Left renal cortex interstitium (tissue), 4 donors: ENCODE measurements around the gene GAL3ST2. TPM values are rescaled to one million over a fixed set of nuclear protein-coding genes. Genes with fewer than 3 reads are reported as not detected.
"Not testable (repeated sequence)": the region's sequence is repeated elsewhere in the genome, so short reads cannot be mapped to it uniquely, and the experiment has no call there.

Experiments
- DNase-seq, 4 donors: peaks; one replicate each; pipeline ENCODE4 v3.0.0-alpha.2; 2013; ENCODE audit warnings: low read depth in 4 of 4, low spot score in 2 of 4, missing footprints in 1 of 4
- polyA plus RNA-seq, 4 donors: library from polyadenylated mRNA; unstranded; fragments of 120-200 nt; gene quantifications; one replicate each; pipeline ENCODE4 v1.2.1, GENCODE V29; 2013; ENCODE audit not compliant: insufficient read length in 4 of 4

The GAL3ST2 gene
- polyA plus RNA-seq, 4 donors: 0.13 to 0.83 (median 0.45) TPM

DNA sequence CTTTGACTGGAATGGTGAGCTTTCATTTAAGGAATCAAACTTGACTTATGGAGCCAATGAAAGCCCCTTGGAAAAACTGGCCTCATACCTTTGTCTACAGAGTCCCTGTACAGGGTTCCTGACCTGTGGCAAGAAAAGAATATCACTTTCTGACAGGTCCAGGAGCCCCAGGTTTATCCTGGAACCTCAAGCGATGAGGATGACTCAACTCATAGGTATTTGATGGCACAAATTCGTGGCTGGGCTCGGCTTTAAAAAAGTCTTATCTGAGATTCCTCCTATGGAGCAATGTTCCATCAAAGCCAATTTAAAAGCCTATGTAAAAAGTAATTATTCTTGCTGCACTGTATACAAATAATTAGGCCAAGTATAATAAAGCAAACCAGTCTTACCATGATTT, 14.8 kb downstream of the GAL3ST2 start:
- DNase-seq: not testable (repeated sequence)

DNA sequence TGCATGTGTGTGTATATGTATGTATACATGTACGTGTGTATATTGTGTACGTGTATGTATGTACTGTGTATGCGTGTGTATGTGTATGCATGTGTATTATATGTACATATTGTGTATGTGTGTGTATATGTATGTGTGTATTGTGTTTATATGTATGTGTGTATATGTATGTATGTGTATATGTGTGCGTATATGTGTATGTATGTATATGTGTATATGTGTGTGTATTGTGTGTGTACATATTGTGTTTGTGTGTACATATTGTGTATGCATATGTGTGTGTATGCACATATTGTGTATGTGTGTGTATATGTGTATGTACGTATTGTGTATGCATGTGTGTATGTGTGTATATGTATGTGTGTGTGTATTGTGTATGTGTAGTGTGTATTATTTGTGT, 16.8 kb downstream of the GAL3ST2 start:
- DNase-seq: no peak

DNA sequence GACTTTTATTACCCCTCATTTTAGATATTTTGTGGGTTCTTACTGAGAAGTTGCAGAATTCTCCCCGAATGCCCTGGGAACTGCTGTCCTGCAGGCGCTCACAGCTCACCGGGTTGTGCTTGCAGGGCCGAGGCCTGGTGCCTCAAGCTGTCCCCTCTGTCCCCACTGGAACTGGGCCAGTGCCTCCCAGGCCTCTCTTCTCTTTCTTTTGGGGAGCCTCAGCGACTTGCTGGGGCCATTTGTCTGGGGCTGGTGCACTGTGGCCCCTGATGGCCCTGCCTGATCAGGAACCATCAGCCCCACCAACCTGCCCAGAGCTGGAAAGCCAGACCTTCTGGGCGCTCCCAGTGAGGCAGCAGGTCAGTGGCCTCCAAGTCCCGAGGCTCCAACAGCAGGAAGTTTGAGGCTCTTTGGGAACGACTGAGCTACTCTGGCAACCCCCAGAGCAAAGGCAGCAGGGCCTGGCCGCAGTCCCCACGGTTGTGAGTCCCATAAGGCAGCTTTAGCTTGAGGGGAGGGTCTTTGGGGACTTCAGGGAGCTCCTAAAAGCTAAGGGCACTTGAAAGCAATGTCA, 17.7 kb downstream of the GAL3ST2 start:
- no peak for DNase-seq

DNA sequence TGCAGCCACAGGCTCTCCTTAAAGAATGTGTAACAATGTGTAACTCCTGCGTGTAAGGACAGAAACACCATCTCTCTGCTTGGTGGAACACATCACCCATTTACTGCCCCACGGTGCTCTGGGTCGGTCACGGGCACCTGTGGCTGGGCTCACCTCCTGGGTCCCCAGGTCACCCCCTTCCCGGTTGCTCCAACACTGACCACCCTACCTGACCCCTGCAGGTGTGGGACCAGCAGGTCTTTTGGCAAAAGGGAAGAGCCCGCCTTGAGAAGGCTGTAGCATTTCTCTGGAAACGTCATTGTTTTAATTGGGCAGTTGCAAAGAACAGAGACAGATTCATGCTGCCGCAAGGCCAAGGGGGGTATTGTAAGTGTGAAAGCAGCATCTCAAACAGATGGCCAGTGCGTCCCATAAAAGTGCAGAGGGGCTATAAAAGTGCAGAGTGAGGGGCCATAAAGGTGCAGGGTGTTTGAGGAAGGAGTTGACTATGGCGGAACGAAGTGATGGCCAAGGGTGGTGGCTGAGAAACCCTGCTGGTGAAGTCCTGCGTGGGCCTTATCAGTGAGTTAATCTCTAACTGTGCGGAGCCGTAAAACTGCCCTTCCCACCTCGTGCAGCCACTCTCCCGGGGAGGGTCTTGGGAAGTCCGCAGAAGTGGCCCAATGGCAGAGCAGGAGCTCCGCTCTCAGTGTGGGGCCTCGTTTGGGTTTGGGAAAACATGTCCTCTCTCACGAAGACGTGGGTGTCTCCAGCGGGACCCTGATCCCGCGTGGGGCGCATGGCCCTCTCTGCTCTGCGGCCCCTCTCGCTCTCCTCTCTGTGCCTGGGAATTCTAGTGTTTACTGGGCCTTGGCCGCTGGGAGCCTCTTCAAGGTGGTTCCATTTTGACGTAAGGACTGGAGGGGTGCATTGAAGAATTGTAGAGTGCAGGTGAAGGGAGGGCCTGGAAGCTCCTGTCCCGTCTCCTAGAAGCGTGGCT, 18.7 kb downstream of the GAL3ST2 start:
- no peak for DNase-seq

DNA sequence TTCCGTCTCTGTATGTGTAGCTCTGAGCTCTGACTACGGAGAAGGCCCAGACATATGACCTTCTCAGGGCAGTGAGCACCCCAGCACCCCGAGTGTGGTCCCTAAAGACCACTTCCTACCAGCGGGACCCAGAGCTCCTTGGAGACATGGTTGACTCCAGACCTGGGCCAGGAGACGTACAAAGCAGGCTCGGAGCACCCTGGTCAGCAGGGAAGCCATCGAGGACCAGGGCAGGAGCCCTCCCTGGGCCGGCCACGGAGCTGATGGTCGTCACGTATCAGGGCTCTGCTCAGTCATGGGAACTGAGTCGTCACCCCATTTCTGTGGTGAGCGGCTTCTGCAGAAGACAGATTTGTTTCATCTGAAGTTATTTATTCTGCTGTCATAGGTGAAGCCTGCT, 19.6 kb downstream of the GAL3ST2 start:
- no peak for DNase-seq

DNA sequence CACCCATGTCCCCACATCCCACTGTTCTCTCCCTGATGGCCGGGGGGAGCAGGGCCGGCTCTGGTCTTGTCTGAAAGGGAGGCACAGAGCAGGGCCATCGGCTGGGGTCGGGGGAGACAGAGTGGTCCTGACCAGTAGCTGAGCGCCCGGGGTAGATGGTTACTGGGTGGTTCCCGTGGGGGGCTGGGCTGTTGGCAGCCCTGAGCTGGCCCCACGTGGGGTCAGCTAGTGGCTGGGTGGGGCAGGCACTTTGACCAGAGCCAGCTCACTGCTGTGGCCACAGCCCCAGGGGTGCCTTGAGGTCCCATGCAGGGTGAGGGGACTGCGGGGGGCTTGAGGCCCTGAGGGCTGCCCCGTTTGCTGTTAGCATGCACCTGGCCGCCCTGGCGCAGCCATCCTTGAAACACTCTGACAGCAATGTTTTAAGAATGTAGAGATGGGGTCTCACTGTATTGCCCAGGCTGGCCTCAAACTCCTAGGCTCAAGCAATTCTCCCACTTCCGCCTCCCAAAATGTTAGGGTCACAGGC, 20.1 kb downstream of the GAL3ST2 start:
- DNase-seq: no peak

DNA sequence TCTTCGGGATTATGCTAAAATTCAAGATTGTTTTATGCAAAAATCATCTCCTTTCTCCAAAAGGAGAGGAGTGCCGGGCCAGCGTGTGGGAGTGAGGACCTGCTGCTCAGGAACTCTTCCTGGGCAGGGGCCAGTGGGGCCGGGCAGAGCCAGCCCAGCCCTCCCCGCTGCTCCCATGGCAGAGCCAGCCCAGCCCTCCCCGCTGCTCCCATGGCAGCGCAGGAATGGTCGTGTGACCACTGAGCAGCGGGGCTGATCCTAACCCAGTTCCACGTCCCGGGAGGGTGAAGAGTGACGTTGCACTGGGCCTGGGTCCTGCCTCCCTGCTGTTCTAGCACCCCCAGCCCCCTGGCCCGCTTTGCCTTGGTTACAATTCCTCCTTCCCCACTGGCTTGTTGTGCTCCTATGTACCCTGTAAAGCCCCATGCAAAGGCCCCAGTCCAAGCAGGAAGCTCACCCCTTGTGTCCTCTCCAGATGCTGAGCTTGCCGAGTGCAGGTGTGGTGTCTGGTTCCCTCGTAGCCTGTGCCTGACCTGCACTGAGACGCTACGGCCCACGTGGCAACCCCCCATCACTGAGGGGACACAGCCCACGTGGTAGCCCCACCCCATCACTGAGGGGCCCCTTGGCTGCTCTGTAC, 20.9 kb downstream of the GAL3ST2 start:
- DNase-seq: no peak

DNA sequence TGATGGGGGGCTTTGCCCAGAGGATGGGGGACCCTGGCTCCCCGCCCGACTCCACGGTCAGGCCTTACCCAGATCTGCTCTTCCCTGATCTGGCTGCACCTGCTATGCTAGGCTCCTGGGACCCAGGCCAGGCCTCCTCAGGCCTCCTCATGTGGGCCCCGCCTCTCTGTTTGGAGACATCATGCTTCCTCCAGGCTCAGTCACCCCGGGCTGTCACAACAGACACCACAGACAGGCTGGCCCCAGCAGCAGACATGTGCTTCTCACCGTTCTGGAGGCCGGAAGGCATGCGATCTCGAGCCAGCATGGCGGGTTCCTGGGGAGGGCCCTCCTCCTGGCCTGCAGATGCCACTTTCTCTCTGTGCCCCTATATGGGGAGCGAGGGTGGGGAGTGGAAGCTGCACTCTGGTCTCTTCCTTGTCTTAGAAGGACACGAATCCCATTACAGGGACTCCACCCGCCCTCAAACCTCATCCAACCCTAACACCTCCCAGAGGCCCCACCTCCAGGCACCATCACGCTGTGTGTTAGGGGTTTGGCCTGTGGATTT, 21.5 kb downstream of the GAL3ST2 start:
- DNase-seq: no peak

DNA sequence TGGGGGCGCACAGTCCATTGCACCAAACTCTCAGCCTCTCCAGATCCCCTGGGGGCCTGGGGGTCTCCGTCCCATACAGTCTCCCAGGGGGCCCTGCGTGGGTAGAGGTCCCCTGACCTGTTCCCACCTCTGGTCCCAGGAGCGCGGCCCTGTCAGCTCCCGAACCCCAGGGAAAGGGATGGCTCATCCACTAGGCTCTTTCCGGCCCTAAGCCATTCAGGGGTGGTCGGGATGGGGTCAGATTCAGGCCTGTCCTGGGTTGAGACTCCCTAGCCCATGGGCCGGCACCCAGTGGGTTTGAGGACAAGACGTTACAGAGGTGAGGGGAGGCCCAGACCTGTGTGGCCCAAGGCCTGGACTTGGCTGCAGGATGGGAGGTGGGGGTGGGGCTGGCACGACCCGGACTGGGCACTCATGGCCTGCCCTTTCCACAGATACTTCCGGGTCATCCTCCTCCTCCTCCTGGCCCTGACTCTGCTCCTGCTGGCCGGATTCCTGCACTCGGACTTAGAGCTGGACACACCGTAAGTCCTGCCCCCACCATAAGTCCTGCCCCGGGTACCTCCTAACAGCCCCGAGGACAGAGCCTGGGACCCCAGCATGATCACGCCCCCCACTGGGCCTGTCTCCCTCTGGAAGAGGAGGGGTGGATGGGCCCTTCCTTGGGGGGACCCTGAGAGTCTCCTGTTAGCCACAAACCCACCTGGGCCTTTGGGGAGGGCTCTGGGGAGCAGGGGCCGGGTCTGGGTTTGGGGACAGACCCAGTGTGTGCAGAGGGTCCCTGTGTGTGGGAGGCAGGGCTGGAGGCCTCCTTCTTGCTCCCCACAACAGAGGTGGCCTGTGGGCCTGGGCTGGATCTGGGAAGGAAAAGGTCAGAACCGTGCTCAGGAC, 22.3 kb downstream of the GAL3ST2 start:
- DNase-seq: no peak

DNA sequence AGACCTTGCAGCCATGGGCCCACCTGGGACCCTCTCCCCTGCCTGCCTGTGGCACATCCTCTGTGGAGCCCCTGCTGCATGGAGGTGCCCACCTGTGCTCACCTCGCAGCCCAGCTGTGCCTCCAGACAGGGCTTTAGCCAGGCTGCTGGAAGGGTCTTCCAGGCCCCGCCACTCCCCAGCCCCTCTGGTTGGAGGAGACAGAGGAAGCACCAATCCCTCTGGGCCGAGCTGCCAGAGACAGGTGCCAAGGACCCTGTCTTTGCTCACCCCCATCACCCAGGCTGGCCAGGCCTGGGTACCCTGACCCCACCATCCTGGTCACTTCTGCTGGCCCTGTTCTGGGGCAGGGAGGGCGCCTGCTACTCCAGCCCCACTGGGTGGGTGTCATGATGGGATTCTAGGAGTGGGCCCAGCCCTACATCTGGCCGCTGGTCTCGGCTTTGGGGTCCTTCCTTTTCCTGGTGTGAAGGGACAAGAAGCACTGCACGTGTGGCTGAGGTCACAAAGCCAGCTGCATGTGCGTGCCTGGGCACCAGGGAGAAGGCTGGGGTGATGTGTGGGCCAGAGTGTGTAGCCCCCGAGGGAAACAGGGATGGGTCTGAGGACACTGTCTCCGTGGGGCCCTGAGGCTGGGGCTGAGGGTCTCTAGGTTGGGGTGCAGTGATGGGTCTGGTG, 23.0 kb downstream of the GAL3ST2 start:
- no peak for DNase-seq

DNA sequence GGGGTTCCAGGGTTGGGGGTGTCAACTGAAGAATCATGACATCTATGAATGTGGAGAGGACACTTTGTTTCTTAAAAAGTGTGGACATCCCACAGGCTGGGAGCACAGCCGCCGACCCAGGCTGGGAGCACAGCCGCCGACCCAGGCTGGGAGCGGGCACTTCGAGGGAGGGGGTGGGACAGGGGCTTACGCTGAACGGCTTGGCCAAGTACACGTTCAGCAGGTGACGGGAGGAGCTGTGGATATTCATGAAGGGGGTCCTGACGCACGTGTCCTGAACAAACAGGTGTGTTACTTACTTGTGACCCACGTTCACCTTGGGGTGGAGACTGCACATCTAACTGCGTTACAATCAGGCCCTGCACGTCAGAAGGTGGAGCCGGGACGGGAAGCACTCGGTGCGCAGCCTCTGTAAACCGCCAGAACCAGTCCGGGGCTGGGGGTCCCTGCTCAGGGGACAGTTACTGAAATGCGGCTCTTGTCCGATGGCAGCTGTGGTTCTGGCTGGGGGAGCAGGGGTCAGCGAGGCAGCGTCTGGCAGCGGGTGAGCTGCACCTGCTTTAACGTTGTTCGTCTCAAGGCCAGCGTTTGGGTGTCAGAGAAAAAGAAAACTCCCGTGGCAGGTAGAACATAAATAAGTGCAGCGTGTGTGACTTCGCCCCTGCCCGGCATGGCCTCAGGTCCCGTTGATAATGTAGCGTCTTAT, 23.7 kb downstream of the GAL3ST2 start:
- DNase-seq: not testable (repeated sequence)

DNA sequence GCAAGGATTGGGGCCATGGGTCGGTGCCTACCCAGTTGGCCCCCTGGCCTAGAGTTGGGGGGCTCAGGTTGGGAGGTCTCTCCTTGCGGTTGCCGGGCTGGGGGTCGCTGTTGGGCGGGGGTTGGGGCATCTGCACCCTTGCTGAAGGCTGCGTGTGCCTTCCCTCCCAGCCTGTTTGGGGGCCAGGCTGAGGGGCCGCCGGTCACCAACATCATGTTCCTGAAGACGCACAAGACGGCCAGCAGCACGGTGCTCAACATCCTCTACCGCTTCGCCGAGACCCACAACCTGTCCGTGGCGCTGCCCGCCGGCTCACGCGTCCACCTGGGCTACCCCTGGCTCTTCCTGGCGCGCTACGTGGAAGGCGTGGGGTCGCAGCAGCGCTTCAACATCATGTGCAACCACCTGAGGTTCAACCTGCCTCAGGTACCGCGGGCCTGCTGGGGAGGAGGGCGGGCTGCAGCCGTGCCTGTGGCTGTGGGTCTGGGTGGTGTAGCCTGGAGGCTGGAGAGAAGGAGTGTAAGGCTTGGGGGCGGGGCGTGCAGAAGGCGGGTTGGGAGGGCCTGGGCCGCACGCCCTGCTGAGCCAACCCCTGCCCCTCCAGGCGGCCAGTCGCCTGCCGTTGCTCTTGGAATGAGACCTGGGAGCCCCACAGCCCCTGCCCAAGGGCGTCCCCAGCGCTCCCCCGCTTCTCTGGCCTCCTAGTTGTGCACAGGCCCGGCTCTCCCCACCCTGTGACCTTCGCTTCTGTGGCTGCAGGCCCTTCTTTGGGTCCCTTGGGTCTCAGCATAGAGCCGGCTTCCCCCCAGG, 25.2 kb downstream of the GAL3ST2 start:
- DNase-seq: no peak

DNA sequence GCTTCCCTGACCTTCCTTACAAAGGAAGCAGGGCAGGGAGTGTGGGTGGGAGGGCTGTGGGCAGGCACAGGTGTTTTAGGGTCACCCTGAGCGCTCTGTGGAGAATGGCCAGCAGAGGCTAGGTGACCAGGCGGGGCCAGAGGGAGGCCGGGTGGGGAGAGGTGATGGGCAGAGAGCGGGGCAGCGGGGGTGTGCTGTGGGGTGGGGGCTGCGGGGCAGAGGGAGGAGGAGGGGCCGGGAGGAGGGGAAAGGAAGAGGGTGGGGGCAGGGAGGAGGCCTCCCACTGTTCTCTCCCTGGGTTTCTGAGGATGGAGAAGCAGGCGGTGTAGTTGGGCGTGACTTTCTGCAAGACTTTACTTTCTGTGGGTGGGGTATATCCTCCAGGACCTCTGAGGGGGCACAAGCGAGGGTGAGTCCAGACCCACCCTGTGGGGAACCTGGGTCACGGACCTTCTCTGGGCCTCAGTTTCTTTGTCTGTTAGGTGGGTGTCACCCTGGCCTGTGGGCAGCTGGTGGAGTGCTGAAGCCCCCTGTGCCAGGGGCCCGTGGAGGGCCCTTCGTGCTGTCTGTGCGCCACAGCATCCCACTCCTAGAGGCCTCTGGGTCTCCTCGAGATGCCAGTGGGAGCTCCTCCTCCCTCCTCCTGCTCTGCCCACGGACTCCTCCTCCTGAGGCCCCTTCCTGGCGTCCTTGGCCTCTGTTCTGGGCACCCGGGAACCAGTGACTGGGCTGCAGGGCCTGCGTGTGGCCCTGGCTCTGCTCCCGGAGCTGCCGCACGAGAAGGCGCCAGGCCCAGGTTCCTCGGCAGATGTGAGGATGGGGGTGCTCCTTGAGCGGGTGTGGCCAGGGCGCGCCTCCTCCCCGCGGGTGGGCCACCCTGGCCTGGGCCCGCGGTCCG, 26.0 kb downstream of the GAL3ST2 start:
- no peak for DNase-seq

DNA sequence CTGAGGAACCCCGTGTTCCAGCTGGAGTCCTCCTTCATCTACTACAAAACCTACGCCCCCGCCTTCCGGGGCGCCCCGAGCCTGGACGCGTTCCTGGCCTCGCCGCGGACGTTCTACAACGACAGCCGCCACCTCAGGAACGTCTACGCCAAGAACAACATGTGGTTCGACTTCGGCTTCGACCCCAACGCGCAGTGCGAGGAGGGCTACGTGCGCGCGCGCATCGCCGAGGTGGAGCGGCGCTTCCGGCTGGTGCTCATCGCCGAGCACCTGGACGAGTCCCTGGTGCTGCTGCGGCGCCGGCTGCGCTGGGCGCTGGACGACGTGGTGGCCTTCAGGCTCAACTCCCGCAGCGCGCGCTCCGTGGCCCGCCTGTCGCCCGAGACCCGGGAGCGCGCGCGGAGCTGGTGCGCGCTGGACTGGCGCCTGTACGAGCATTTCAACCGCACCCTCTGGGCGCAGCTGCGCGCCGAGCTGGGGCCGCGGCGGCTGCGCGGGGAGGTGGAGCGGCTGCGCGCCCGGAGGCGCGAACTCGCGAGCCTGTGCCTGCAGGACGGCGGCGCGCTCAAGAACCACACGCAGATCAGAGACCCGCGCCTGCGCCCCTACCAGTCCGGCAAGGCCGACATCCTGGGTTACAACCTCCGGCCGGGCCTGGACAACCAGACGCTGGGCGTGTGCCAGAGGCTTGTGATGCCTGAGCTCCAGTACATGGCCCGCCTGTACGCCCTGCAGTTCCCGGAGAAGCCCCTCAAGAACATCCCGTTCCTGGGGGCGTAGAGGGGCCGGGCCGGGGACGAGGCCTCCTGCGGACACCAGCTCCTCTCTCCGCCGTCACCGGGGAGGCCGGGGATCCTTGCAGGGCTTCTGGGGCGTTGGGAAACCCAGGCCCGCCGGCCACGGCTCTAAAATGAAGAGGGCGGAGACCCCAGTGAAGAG, 27.0 kb downstream of the GAL3ST2 start:
- DNase-seq: no peak

DNA sequence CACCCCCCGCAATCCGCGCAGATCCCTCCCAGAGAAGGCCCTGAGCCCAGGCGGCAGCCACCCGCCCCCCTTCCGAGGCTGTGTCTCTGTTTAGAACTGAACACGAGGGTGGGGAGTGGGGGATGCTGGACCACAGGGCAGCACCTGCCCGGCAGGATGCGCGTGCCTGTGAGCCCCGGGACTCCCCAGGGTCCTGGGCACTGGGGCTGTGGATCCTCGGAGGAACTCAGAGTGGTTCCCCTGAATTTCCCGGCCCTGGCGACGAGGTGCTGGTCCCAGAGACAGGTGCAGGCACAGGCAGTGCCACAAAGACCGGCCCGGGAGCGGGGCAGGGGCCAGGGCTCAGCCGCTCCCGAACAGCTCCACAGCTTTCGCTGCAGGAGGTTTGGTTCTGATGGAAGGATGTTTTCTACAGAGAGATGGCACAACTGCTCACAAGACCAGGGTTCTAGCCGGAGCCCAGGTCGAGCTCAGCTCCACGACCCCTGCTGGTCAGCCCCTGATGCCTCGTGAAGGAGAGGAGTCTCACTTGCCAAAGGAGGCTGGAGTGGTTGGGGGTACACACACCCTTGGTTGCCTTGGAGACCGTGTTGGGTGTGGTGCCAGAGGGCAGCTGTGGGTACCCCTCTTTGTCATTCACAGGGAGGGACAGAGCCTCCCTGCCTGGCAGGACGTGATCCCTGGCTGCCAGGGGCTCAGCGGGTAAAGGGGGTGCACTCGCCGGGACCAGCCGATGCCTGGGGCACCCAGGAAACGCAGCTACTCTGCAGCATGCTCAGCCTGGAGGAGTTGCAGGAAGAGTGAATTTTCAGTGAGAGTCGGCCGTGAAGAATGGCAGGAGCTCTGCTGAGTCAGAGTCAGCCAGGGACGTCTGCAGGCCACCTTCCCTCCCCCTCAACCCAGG, 28.0 kb downstream of the GAL3ST2 start:
- DNase-seq: no peak
